ENCODE data around the gene ELF4. TPM values are rescaled to one million over a fixed set of nuclear protein-coding genes. Genes with fewer than 3 reads are reported as not detected.

The ELF4 gene
- total RNA-seq: 10 to 100 TPM; 21.4 to 22.5 TPM

- POLR2A ChIA-PET: interaction anchor here (0.8 kb wide), 1 partner anchor 26 kb away, joined by 3 read pairs; no protein-coding TSS in a partner anchor
- CTCF ChIA-PET: interaction anchor here (1.0 to 2.1 kb wide), 4 partner anchors 9 to 34 kb away, joined by 4 to 8 read pairs (median 6); no protein-coding TSS in a partner anchor
These were observed at the start of gene ELF4 for GRCh38 chrX:130110379-130111219. ELF4 (minus strand) TSS chrX:130110497; CDS start chrX:130081330, 29,167 bp downstream.

GRCh38 chrX:130159776-130160175 is 49.5 kb upstream of the ELF4 start:
- ChIA-PET CTCF (no interaction called here), POLR2A (interaction anchor here (0.7 kb wide), 1 partner anchor 35 kb away, joined by 3 read pairs; no protein-coding TSS in a partner anchor)

GRCh38 chrX:130158311-130158710 is 48.0 kb upstream of the ELF4 start:
- CTCF ChIA-PET: interaction anchor here (0.7 kb wide), 1 partner anchor 97 kb away, joined by 3 read pairs; no protein-coding TSS in a partner anchor

GRCh38 chrX:130155564-130155963 is 45.3 kb upstream of the ELF4 start:
- ChIA-PET POLR2A (no interaction called here), CTCF (interaction anchor here (0.5 kb wide), 1 partner anchor 41 kb away, joined by 5 read pairs; no protein-coding TSS in a partner anchor)

More at GRCh38 chrX:130158311-130158710, 48.0 kb upstream of the ELF4 start:
- POLR2A ChIA-PET: interaction anchor here (0.6 kb wide), 2 partner anchors 23 to 504 kb away, joined by 3 to 4 read pairs; partner anchors contain the start of gene APLN

GRCh38 chrX:130147631-130148030 is 37.3 kb upstream of the ELF4 start:
- CTCF ChIA-PET: no interaction called here
- POLR2A ChIA-PET: no interaction called here

- ChIA-PET POLR2A (no interaction called here), CTCF (no interaction called here)
These were observed 34.8 kb upstream of the ELF4 start for GRCh38 chrX:130145123-130145522.

GRCh38 chrX:130144509-130144908 is 34.2 kb upstream of the ELF4 start:
- POLR2A ChIA-PET: no interaction called here
- CTCF ChIA-PET: no interaction called here

- ChIA-PET CTCF (no interaction called here), POLR2A (no interaction called here)
These were observed 29.3 kb upstream of the ELF4 start for GRCh38 chrX:130139474-130140201.

GRCh38 chrX:130136961-130137360 is 26.7 kb upstream of the ELF4 start:
- ChIA-PET CTCF (no interaction called here), POLR2A (no interaction called here)

- CTCF ChIA-PET: no interaction called here
- POLR2A ChIA-PET: no interaction called here
These were observed 26.2 kb upstream of the ELF4 start for GRCh38 chrX:130136496-130136895.

- ChIA-PET CTCF (no interaction called here), POLR2A (no interaction called here)
These were observed 20.7 kb upstream of the ELF4 start for GRCh38 chrX:130130990-130131389.

GRCh38 chrX:130125091-130125874 is 15.0 kb upstream of the ELF4 start:
- POLR2A ChIA-PET: no interaction called here
- CTCF ChIA-PET: no interaction called here

- ChIA-PET CTCF (no interaction called here), POLR2A (no interaction called here)
These were observed 14.3 kb upstream of the ELF4 start for GRCh38 chrX:130124577-130124976.

GRCh38 chrX:130121505-130121800 is 11.2 kb upstream of the ELF4 start:
- POLR2A ChIA-PET: interaction anchor here (0.7 to 1.3 kb wide), 3 partner anchors 9 to 53 kb away, joined by 3 to 9 read pairs (median 7); no protein-coding TSS in a partner anchor

GRCh38 chrX:130120746-130121504 is 10.6 kb upstream of the ELF4 start:
- POLR2A ChIA-PET: interaction anchor here (0.7 to 1.3 kb wide), 3 partner anchors 9 to 53 kb away, joined by 3 to 9 read pairs (median 7); no protein-coding TSS in a partner anchor
- CTCF ChIA-PET: interaction anchor here (0.7 to 8.1 kb wide), 12 partner anchors 21 to 179 kb away, joined by 3 to 59 read pairs (median 4); no protein-coding TSS in a partner anchor

More at GRCh38 chrX:130121505-130121800, 11.2 kb upstream of the ELF4 start:
- CTCF ChIA-PET: interaction anchor here (0.7 to 8.1 kb wide), 10 partner anchors 24 to 179 kb away, joined by 3 to 59 read pairs (median 4); no protein-coding TSS in a partner anchor

GRCh38 chrX:130120321-130120731 is 10.0 kb upstream of the ELF4 start:
- POLR2A ChIA-PET: interaction anchor here (1.0 to 1.3 kb wide), 2 partner anchors 38 to 54 kb away, joined by 3 to 7 read pairs; no protein-coding TSS in a partner anchor
- CTCF ChIA-PET: interaction anchor here (0.8 to 8.1 kb wide), 9 partner anchors 11 to 103 kb away, joined by 3 to 59 read pairs (median 4); no protein-coding TSS in a partner anchor

GRCh38 chrX:130119312-130119898 is 9.1 kb upstream of the ELF4 start:
- CTCF ChIA-PET: interaction anchor here (0.7 to 8.1 kb wide), 6 partner anchors 10 to 58 kb away, joined by 3 to 59 read pairs (median 5); no protein-coding TSS in a partner anchor

More at GRCh38 chrX:130119312-130119898, 9.1 kb upstream of the ELF4 start:
- POLR2A ChIA-PET: interaction anchor here (1.1 kb wide), 1 partner anchor 27 kb away, joined by 3 read pairs; no protein-coding TSS in a partner anchor
